HepG2 (cell line): Measurements from ENCODE around the gene RAB3D. TPM values are rescaled to one million over a fixed set of nuclear protein-coding genes. Genes with fewer than 3 reads are reported as not detected.

Experiments
- DDIT3 ChIP-seq: sonication (generic); formaldehyde crosslinking; IDR thresholded peaks from 2 replicates; pipeline ENCODE4 v1.4.0; 2020; ENCODE audit warnings: mild to moderate bottlenecking, missing genetic modification reagents
- IRF1 ChIP-seq: sonication (generic); formaldehyde crosslinking; IDR thresholded peaks from 2 replicates; pipeline ENCODE4 v1.4.0; 2020; ENCODE audit warnings: low read depth, mild to moderate bottlenecking, missing genetic modification reagents
- KDM1A ChIP-seq: IDR thresholded peaks from 2 replicates; pipeline ENCODE4 v1.6.1; 2016; ENCODE audit warnings: missing compliant biosample characterization
- NR3C1 ChIP-seq: sonication (generic); formaldehyde crosslinking; IDR thresholded peaks from 2 replicates; pipeline ENCODE4 v1.4.0; 2020; ENCODE audit warnings: missing genetic modification reagents
- PCBP2 ChIP-seq: fragments of 200-400 bp; formaldehyde crosslinking; optimal IDR thresholded peaks from 2 replicates; pipeline ENCODE3; 2018; ENCODE audit warnings: low read length, low read depth; ENCODE audit not compliant: poor library complexity, severe bottlenecking
- PHF5A ChIP-seq: IDR thresholded peaks from one replicate; pipeline ENCODE4 v1.6.1; 2018; ENCODE audit warnings: low read depth, missing genetic modification reagents; ENCODE audit not compliant: unreplicated experiment
- STAT5B ChIP-seq: sonication (generic); formaldehyde crosslinking; IDR thresholded peaks from 2 replicates; pipeline ENCODE4 v1.4.0; 2020; ENCODE audit warnings: missing genetic modification reagents
- THAP7 ChIP-seq: sonication (generic); formaldehyde crosslinking; IDR thresholded peaks from 2 replicates; pipeline ENCODE4 v1.8.1; 2023; ENCODE audit warnings: mild to moderate bottlenecking, missing genetic modification reagents
- ZNF276 ChIP-seq: sonication (generic); formaldehyde crosslinking; IDR thresholded peaks from 2 replicates; pipeline ENCODE4 v1.4.0; 2020; ENCODE audit warnings: mild to moderate bottlenecking, low read depth, missing genetic modification reagents
- ZNF605 ChIP-seq: sonication (generic); formaldehyde crosslinking; IDR thresholded peaks from 2 replicates; pipeline ENCODE4 v1.8.0; 2022; ENCODE audit warnings: mild to moderate bottlenecking, missing genetic modification reagents
- ZNF646 ChIP-seq: sonication (generic); formaldehyde crosslinking; IDR thresholded peaks from 2 replicates; pipeline ENCODE4 v1.9.0; 2021; ENCODE audit warnings: mild to moderate bottlenecking, missing genetic modification reagents
- ZNF720 ChIP-seq: sonication (generic); formaldehyde crosslinking; IDR thresholded peaks from 2 replicates; pipeline ENCODE4 v1.4.0; 2020; ENCODE audit warnings: missing genetic modification reagents
- ZNF800 ChIP-seq: sonication (generic); formaldehyde crosslinking; IDR thresholded peaks from 2 replicates; pipeline ENCODE4 v1.4.0; 2020; ENCODE audit warnings: missing genetic modification reagents
- ZZZ3 ChIP-seq: sonication (generic); formaldehyde crosslinking; IDR thresholded peaks from 2 replicates; pipeline ENCODE4 v1.4.0; 2020; ENCODE audit warnings: missing genetic modification reagents, mild to moderate bottlenecking, borderline replicate concordance
- polyA plus RNA-seq, 8 experiments: library from polyadenylated mRNA; depleted of rRNA in 3 of 8; stranded (reverse) in 7 of 8; unstranded in 1 of 8; fragments of >200 nt; fragmentation: Illumina TruSeq in 4 of 8; extraction: Trizol in 4 of 8; gene quantifications; 2 replicates each; pipeline versions ENCODE4 v1.2.1 to v1.2.3, GENCODE V29; 2011 to 2016; ENCODE audit warnings: low read depth in 4 of 8, missing spikeins in 1 of 8, mixed read lengths in 1 of 8; ENCODE audit not compliant: insufficient read depth in 1 of 8
- total RNA-seq, 5 experiments: library from RNA; depleted of rRNA; stranded (reverse); fragments of >200 nt; fragmentation: Illumina TruSeq; extraction: Trizol; gene quantifications; 2 replicates each; pipeline ENCODE4 v1.2.3, GENCODE V29; 2016; ENCODE audit warnings: low read depth in 1 of 5

The RAB3D gene
- total and polyA plus RNA-seq, 2 of the 13 experiments (the other 11 are each of a cell fraction or from before 2014, with no cell fraction given): 2.0 to 16.1 TPM

- TF ChIP-seq ZNF276 (CRISPR knock-in tag): peak; percentile 55; the same call in 1 of the 2 replicates
- TF ChIP-seq STAT5B (CRISPR knock-in tag): no peak
- TF ChIP-seq IRF1 (CRISPR knock-in tag): no peak
- TF ChIP-seq PHF5A: no peak
- no peak for TF ChIP-seq NR3C1 (CRISPR knock-in tag)
- no peak for TF ChIP-seq ZNF800 (CRISPR knock-in tag)
- no peak for TF ChIP-seq ZNF646 (CRISPR knock-in tag)
- peak; percentile 98 for TF ChIP-seq THAP7 (CRISPR knock-in tag)
- no peak for TF ChIP-seq DDIT3 (CRISPR knock-in tag)
- no peak for TF ChIP-seq PCBP2
- TF ChIP-seq ZNF605 (CRISPR knock-in tag): peak; percentile 79
- no peak for TF ChIP-seq KDM1A (CRISPR knock-in tag)
- TF ChIP-seq ZNF720 (CRISPR knock-in tag): 0 out of 2 replicates have a peak, but pooled peaks have one; percentile 49
- 0 out of 2 replicates have a peak, but pooled peaks have one; percentile 57 for TF ChIP-seq ZZZ3 (CRISPR knock-in tag)
Observed at GRCh38 chr19:11374433-11375142, 35.1 kb upstream of the RAB3D start, which contains the start of gene SWSAP1 (continued).
